IMR-90 (cell line): ENCODE measurements around the gene FNDC3B. TPM values are rescaled to one million over a fixed set of nuclear protein-coding genes. Genes with fewer than 3 reads are reported as not detected.
A peak's percentile ranks its signal among the peaks of the same experiment; 100 is the strongest.

Experiments
- ATAC-seq: fragments of 200-7000 bp; cut with Tn5 transposase; 2 replicates; pipeline ENCODE4 v1.9.1; 2020; ENCODE audit warnings: low read depth, mild to moderate bottlenecking, moderate library complexity
- BruUV-seq: library from RNA; stranded (reverse); fragments of 400-500 nt; replicated peaks from 2 replicates; lab custom pipeline; 2021; lab: Mats Ljungman, UMichigan
- CTCF ChIA-PET: fragments of 300-600 bp; formaldehyde crosslinking; extraction: SDS; loops from one replicate; lab custom pipeline; 2021; ENCODE audit warnings: antibody characterized with exemption; lab: Yijun Ruan, JAX
- POLR2A ChIA-PET: fragments of 300-600 bp; sonication (Branson Sonifier 250); formaldehyde crosslinking; loops from one replicate; lab custom pipeline; 2022; ENCODE audit warnings: antibody characterized with exemption; ENCODE audit not compliant: unreplicated experiment; lab: Charles Lee
- DNase-seq: peaks from one replicate; pipeline ENCODE4 v3.0.0; 2013
- H2AFZ ChIP-seq: replicated peaks from 2 replicates; pipeline ENCODE3; 2013; ENCODE audit warnings: low read length, mild to moderate bottlenecking; ENCODE audit not compliant: poor library complexity
- H2AK5ac ChIP-seq: 2 replicates; pipeline ENCODE4 v1.6.1; 2013; ENCODE audit warnings: low read depth, low read length, inconsistent platforms
- H2AK9ac ChIP-seq: replicated peaks from 2 replicates; pipeline ENCODE3; 2013; ENCODE audit warnings: mild to moderate bottlenecking, low read depth, low read length, moderate library complexity; ENCODE audit not compliant: poor library complexity
- H2BK120ac ChIP-seq: 2 replicates; pipeline ENCODE4 v1.6.1; 2013; ENCODE audit warnings: low read depth, low read length, inconsistent platforms
- H2BK15ac ChIP-seq: 3 replicates; pipeline ENCODE4 v1.6.1; 2013; ENCODE audit warnings: low read depth, low read length, inconsistent platforms
- H2BK20ac ChIP-seq: 2 replicates; pipeline ENCODE4 v1.6.1; 2013; ENCODE audit warnings: low read depth, mild to moderate bottlenecking, inconsistent platforms, low read length, moderate library complexity
- H2BK5ac ChIP-seq: 2 replicates; pipeline ENCODE4 v1.6.1; 2013; ENCODE audit warnings: mild to moderate bottlenecking, low read depth, low read length, inconsistent platforms; ENCODE audit not compliant: poor library complexity, severe bottlenecking
- H3K14ac ChIP-seq: replicated peaks from 2 replicates; pipeline ENCODE4 v1.6.1; 2013; ENCODE audit warnings: low read depth, low read length, inconsistent platforms
- H3K18ac ChIP-seq: 2 replicates; pipeline ENCODE4 v1.6.1; 2013; ENCODE audit warnings: low read depth, low read length, control low read depth
- H3K23ac ChIP-seq: 2 replicates; pipeline ENCODE4 v1.6.1; 2013; ENCODE audit warnings: low read depth, low read length, inconsistent platforms
- H3K27ac ChIP-seq: 2 replicates; pipeline ENCODE4 v1.5.1; 2013; ENCODE audit warnings: mild to moderate bottlenecking, control low read depth, low read length; ENCODE audit not compliant: insufficient read depth
- H3K27me3 ChIP-seq: 2 replicates; pipeline ENCODE4 v1.6.1; 2013; ENCODE audit warnings: low read length; ENCODE audit not compliant: control insufficient read depth, insufficient read depth
- H3K36me3 ChIP-seq: 2 replicates; pipeline ENCODE4 v1.6.1; 2013; ENCODE audit warnings: low read length, mixed read lengths; ENCODE audit not compliant: control insufficient read depth, insufficient read depth
- H3K4ac ChIP-seq: 2 replicates; pipeline ENCODE4 v1.6.1; 2013; ENCODE audit warnings: low read depth, low read length, inconsistent platforms
- H3K4me1 ChIP-seq: 2 replicates; pipeline ENCODE4 v1.6.1; 2013; ENCODE audit warnings: low read length, mixed read lengths; ENCODE audit not compliant: control insufficient read depth, insufficient read depth
- H3K4me2 ChIP-seq: 2 replicates; pipeline ENCODE4 v1.6.1; 2013; ENCODE audit warnings: low read depth, mild to moderate bottlenecking, control low read depth, low read length, moderate library complexity
- H3K4me3 ChIP-seq: 2 replicates; pipeline ENCODE4 v1.5.1; 2013; ENCODE audit warnings: low read depth, mild to moderate bottlenecking, control low read depth, low read length, moderate library complexity; ENCODE audit not compliant: insufficient read depth
- H3K56ac ChIP-seq: 2 replicates; pipeline ENCODE4 v1.6.1; 2013; ENCODE audit warnings: low read length, inconsistent platforms; ENCODE audit not compliant: insufficient read depth; ENCODE audit errors: extremely low read depth
- H3K79me1 ChIP-seq, 2 experiments: 2 replicates each; pipeline ENCODE4 v1.6.1; 2013; ENCODE audit warnings: low read length in 2 of 2, inconsistent platforms in 1 of 2, low read depth in 1 of 2
- H3K9ac ChIP-seq: 2 replicates; pipeline ENCODE4 v1.6.1; 2013; ENCODE audit warnings: low read depth, low read length, control low read depth
- H3K9me1 ChIP-seq: 2 replicates; pipeline ENCODE4 v1.6.1; 2013; ENCODE audit warnings: low read length, inconsistent platforms; ENCODE audit not compliant: insufficient read depth
- H3K9me3 ChIP-seq: 2 replicates; pipeline ENCODE4 v1.6.1; 2013; ENCODE audit warnings: low read length; ENCODE audit not compliant: control insufficient read depth, insufficient read depth
- H4K20me1 ChIP-seq: 2 replicates; pipeline ENCODE4 v1.6.1; 2013; ENCODE audit warnings: low read length, inconsistent platforms; ENCODE audit not compliant: insufficient read depth
- H4K5ac ChIP-seq: 2 replicates; pipeline ENCODE4 v1.6.1; 2013; ENCODE audit warnings: mild to moderate bottlenecking, low read depth, low read length, control low read depth
- H4K8ac ChIP-seq, 2 experiments: 2 replicates each; pipeline ENCODE4 v1.6.1; 2013; ENCODE audit warnings: low read depth in 2 of 2, low read length in 2 of 2, control low read depth in 1 of 2, inconsistent platforms in 1 of 2
- H4K91ac ChIP-seq: 2 replicates; pipeline ENCODE4 v1.6.1; 2013; ENCODE audit warnings: low read depth, low read length, inconsistent platforms; ENCODE audit not compliant: insufficient read depth
- BHLHE40 ChIP-seq: fragments of 150-350 bp; IDR thresholded peaks from 2 replicates; pipeline ENCODE4 v1.6.1; 2016; ENCODE audit warnings: mild to moderate bottlenecking, low read depth, low read length
- CHD1 ChIP-seq: IDR thresholded peaks from 2 replicates; pipeline ENCODE4 v1.6.1; 2012; ENCODE audit warnings: low read depth, low read length, improper control_type of control experiment
- MAFK ChIP-seq: IDR thresholded peaks from 2 replicates; pipeline ENCODE4 v1.6.1; 2012; ENCODE audit warnings: low read depth, low read length, improper control_type of control experiment
- MAZ ChIP-seq: IDR thresholded peaks from 2 replicates; pipeline ENCODE4 v1.6.1; 2012; ENCODE audit warnings: low read depth, mild to moderate bottlenecking, low read length, improper control_type of control experiment, moderate library complexity, borderline replicate concordance
- MXI1 ChIP-seq: IDR thresholded peaks from 2 replicates; pipeline ENCODE4 v1.6.1; 2012; ENCODE audit warnings: low read depth, mild to moderate bottlenecking, low read length, moderate library complexity, borderline replicate concordance
- NFE2L2 ChIP-seq: fragments of 150-350 bp; IDR thresholded peaks from 2 replicates; pipeline ENCODE4 v1.6.1; 2016; ENCODE audit warnings: low read depth, mild to moderate bottlenecking, low read length
- SMC3 ChIP-seq: fragments of 150-350 bp; IDR thresholded peaks from 2 replicates; pipeline ENCODE4 v1.6.1; 2016; ENCODE audit warnings: low read depth, mild to moderate bottlenecking, antibody characterized with exemption, low read length, moderate library complexity
- WGBS, 2 experiments: methylation state at CpG; one replicate each; pipeline versions ENCODE4 v1.1.5 to v1.1.7; 2013; ENCODE audit warnings: missing lambda C conversion rate in 2 of 2; ENCODE audit not compliant: insufficient read length in 1 of 2; ENCODE audit errors: extremely low coverage in 2 of 2; 5-methylcytosine and 5-hydroxymethylcytosine counted together
- dilution Hi-C: fragments of 300-500 bp; cut with HindIII; formaldehyde crosslinking; loops from one replicate; pipeline ENCODE4 v1.14.3; 2018; ENCODE audit warnings: low sequenced_read_pairs; ENCODE audit not compliant: unreplicated experiment
- in situ Hi-C: fragments of 300-500 bp; cut with MboI; formaldehyde crosslinking; loops from 3 replicates; pipeline ENCODE4 v1.14.3; 2019; ENCODE audit warnings: low sequenced_read_pairs, inconsistent platforms, mixed read lengths
- intact Hi-C: fragments of 100-400 bp; cut with micrococcal nuclease; formaldehyde crosslinking; loops from 2 replicates; pipeline ENCODE4 v1.10.0; 2022
- polyA plus RNA-seq, 3 experiments: library from polyadenylated mRNA; depleted of rRNA; stranded (reverse); fragments of >200 nt; gene quantifications; 2 replicates each; pipeline ENCODE4 v1.2.3, GENCODE V29; 2012; ENCODE audit warnings: low replicate concordance in 1 of 3
- total RNA-seq: library from RNA; depleted of rRNA; stranded (reverse); fragments of >200 nt; gene quantifications from 2 replicates; pipeline ENCODE4 v1.2.3, GENCODE V29; 2012
- TF ChIP-seq, protein P1 (sequence below): fragments of 150-350 bp; IDR thresholded peaks from 2 replicates; pipeline ENCODE4 v1.6.1; 2016; ENCODE audit warnings: low read depth, mild to moderate bottlenecking, low read length, moderate library complexity, borderline replicate concordance

The FNDC3B gene
- total and polyA plus RNA-seq, 2 of the 4 experiments (the other 2 are of a cell fraction), result 23.9 to 150 TPM

- in situ Hi-C loops (no loop called here), dilution Hi-C loops (no loop called here), intact Hi-C loops (no loop called here)
- no peak overlapping the region; the same call in 1 of the 2 replicates for H3K14ac ChIP-seq
- H2BK20ac ChIP-seq, result no peak overlapping the region
- H3K4me2 ChIP-seq, result no peak overlapping the region
- ChIA-PET POLR2A (interaction anchor here (0.6 kb wide), 1 partner anchor 967 kb away, joined by 3 read pairs; no protein-coding TSS in a partner anchor), CTCF (interaction anchor here (0.6 to 0.7 kb wide), 4 partner anchors 48 to 504 kb away, joined by 3 to 8 read pairs (median 6); no protein-coding TSS in a partner anchor)
- WGBS, 2 experiments, result 83% methylated on average over 1 of the region's 3 CpGs; no CpG with 5 or more reads in 1 of the 2 experiments
- no peak overlapping the region for H2AK5ac ChIP-seq
- no peak overlapping the region for H2AFZ ChIP-seq
- H4K91ac ChIP-seq, result no peak overlapping the region
- no peaks in the 10 kb centered on the region for H3K9me3 ChIP-seq
- H2AK9ac ChIP-seq, result no peak overlapping the region
- H3K9ac ChIP-seq, result no peak overlapping the region
- no peak overlapping the region for H3K4me3 ChIP-seq
- no peak overlapping the region; the same call in 1 of the 2 replicates for H3K4ac ChIP-seq
- ATAC-seq (peak; percentile 21; the same call in 1 of the 2 replicates), DNase-seq (peak; percentile 80)
- TF ChIP-seq MAZ (no peak), NFE2L2 (no peak), MXI1 (no peak), BHLHE40 (no peak), SMC3 (no peak), CHD1 (no peak), MAFK (no peak)
- TF ChIP-seq, protein P1, sequence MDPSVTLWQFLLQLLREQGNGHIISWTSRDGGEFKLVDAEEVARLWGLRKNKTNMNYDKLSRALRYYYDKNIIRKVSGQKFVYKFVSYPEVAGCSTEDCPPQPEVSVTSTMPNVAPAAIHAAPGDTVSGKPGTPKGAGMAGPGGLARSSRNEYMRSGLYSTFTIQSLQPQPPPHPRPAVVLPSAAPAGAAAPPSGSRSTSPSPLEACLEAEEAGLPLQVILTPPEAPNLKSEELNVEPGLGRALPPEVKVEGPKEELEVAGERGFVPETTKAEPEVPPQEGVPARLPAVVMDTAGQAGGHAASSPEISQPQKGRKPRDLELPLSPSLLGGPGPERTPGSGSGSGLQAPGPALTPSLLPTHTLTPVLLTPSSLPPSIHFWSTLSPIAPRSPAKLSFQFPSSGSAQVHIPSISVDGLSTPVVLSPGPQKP, result no peak
- no TSS peak for BruUV-seq
- no peak overlapping the region for H3K23ac ChIP-seq
- H4K20me1 ChIP-seq, result peaks cover 88% of the 10 kb centered on the region
- 0 out of 2 replicates have a peak, but pooled peaks cover 1% of the 10 kb centered on the region for H3K36me3 ChIP-seq
- peaks cover 37 to 90% of the 10 kb centered on the region in 2 experiments for H3K79me1 ChIP-seq
- no peak overlapping the region for H3K56ac ChIP-seq
- no peaks in the 10 kb centered on the region for H3K27me3 ChIP-seq
- peaks cover 26% of the 10 kb centered on the region for H3K9me1 ChIP-seq
- no peak overlapping the region; the same call in 1 of the 2 replicates for H3K18ac ChIP-seq
- peaks cover 25% of the 10 kb centered on the region for H3K4me1 ChIP-seq
- 0 out of 2 replicates have a peak overlapping the region, but pooled peaks have one; percentile 30 for H2BK120ac ChIP-seq
- no peak overlapping the region for H2BK5ac ChIP-seq
- no peak overlapping the region for H4K8ac ChIP-seq
- no peak overlapping the region for H4K5ac ChIP-seq
- no peak overlapping the region for H2BK15ac ChIP-seq
- H3K27ac ChIP-seq, result no peak overlapping the region
These were observed 137.7 kb downstream of the FNDC3B start for GRCh38 chr3:172177046-172177445.
